ENCODE measurements around the gene STOML3. TPM values are rescaled to one million over a fixed set of nuclear protein-coding genes. Genes with fewer than 3 reads are reported as not detected.

Gene STOML3
- total RNA-seq, 4 donors from 2014 or later, result not detected

GRCh38 chr13:38960175-38960574 is 30.5 kb downstream of the STOML3 start:
- no peak for TF ChIP-seq CTCF (IDR thresholded peaks at IDR 0.05; ENCODE audit: low read depth)

GRCh38 chr13:38957794-38958592 is 32.6 kb downstream of the STOML3 start:
- TF ChIP-seq CTCF (IDR thresholded peaks at IDR 0.05; ENCODE audit: low read depth), result no peak

- no peak for TF ChIP-seq CTCF (IDR thresholded peaks at IDR 0.05; ENCODE audit: low read depth)
Observed at GRCh38 chr13:38954844-38955243, 35.8 kb downstream of the STOML3 start.

GRCh38 chr13:38954291-38954690 is 36.3 kb downstream of the STOML3 start:
- no peak for TF ChIP-seq CTCF (IDR thresholded peaks at IDR 0.05; ENCODE audit: low read depth)

- no peak for TF ChIP-seq CTCF (IDR thresholded peaks at IDR 0.05; ENCODE audit: low read depth)
Observed at GRCh38 chr13:38952827-38953226, 37.8 kb downstream of the STOML3 start.

GRCh38 chr13:38951525-38952313 is 38.9 kb downstream of the STOML3 start:
- no peak for TF ChIP-seq CTCF (IDR thresholded peaks at IDR 0.05; ENCODE audit: low read depth)

- TF ChIP-seq CTCF (IDR thresholded peaks at IDR 0.05; ENCODE audit: low read depth), result no peak
Observed at GRCh38 chr13:38950987-38951386, 39.6 kb downstream of the STOML3 start.
